IPS-18c (cell line): Measurements from ENCODE around the gene CHGA.

ENCODE experiments used
- H3K4me3 ChIP-seq: 2 replicates; pipeline ENCODE4 v1.7.0; 2013; ENCODE audit warnings: low read depth, mild to moderate bottlenecking, low read length, moderate library complexity; ENCODE audit not compliant: insufficient read depth
- H3K9me3 ChIP-seq: one replicate; pipeline ENCODE4 v1.6.1; 2013; ENCODE audit warnings: mild to moderate bottlenecking, low read length, moderate library complexity; ENCODE audit not compliant: control insufficient read depth, insufficient read depth

Gene CHGA

GRCh38 chr14:92962831-92963095, 39.8 kb downstream of the CHGA start:
- Histone ChIP-seq H3K9me3 (no peaks in the 10 kb centered on the region), H3K4me3 (no peak overlapping the region)

GRCh38 chr14:92963301-92964123, 40.6 kb downstream of the CHGA start:
- no peak overlapping the region for H3K4me3 ChIP-seq
- H3K9me3 ChIP-seq: no peaks in the 10 kb centered on the region

DNA sequence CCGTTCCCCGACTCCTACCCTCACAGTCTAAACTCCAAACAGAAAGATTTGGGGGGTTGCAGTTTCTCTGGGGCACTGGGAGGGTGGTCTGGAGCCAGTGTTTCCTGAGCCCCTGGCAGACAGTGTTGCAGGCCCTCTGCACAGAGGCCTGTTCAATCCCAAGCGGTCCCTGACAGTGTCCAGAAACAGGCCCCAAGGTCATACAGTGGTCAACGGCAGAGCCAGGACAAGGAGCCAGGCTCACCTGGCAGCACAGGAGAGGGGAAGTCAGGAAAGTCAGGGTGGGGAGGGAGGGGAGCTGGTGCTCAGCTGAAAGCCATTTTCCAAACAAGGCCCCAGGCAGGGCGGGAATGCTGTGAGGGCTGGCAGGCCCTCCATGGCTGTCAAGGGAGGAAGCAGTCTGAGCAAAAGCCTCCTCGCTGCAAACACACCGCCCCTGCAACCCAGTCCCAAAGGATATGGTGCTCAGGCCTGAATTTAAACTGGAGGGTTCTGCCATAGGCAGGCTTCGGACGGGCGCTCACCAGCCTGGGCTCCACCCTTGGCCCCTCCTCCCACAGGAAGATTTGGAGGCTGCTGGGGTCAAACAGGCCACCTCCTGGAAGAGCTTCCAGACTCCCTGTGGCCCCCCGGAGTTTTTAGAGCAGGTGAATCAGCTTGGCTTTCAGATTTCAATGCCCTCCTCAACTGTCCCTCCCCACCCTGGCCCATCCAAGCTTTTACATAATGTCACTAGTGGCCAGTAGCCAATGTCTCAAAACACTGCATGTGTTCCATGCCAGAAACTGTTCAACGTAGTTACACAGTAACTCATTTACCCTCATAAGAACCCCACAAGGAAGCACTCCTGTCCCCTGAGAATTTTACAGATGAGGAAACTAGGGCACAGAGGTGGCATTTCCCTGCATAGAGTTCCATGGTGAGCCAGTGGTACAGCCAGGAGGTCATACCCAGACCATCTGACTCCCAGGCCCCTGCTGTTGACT, 41.5 kb downstream of the CHGA start:
- Histone ChIP-seq H3K9me3 (no peaks in the 10 kb centered on the region), H3K4me3 (no peak overlapping the region)

GRCh38 chr14:92965281-92965680, 42.3 kb downstream of the CHGA start:
- Histone ChIP-seq H3K4me3 (no peak overlapping the region), H3K9me3 (no peaks in the 10 kb centered on the region)

DNA sequence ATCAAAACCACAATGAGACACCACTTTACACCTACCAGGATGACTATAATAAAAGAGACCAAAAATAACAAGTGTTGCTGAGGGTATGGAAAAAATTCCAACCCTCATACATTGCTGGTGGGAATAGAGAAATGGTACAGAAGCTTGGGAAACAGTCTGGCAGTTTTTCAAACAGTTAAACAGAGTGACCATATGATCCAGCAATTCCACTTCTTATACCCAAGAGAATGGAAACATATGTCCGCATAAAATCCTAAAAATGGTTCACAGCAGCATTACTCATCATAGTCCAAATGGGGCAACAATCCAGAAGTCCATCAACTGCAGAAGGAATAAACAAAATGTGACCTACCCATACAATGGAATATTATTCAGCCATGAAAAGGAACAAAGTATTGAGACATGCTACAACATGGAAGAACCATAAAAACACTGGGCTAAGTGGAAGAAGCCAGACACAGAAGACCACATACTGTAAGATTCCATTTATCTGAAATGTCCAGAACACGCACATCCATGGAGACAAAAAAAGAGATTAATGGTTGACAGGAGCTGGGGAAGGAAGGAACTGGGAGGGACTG, 44.5 kb downstream of the CHGA start:
- no peaks in the 10 kb centered on the region for H3K9me3 ChIP-seq
- H3K4me3 ChIP-seq: no peak overlapping the region

DNA sequence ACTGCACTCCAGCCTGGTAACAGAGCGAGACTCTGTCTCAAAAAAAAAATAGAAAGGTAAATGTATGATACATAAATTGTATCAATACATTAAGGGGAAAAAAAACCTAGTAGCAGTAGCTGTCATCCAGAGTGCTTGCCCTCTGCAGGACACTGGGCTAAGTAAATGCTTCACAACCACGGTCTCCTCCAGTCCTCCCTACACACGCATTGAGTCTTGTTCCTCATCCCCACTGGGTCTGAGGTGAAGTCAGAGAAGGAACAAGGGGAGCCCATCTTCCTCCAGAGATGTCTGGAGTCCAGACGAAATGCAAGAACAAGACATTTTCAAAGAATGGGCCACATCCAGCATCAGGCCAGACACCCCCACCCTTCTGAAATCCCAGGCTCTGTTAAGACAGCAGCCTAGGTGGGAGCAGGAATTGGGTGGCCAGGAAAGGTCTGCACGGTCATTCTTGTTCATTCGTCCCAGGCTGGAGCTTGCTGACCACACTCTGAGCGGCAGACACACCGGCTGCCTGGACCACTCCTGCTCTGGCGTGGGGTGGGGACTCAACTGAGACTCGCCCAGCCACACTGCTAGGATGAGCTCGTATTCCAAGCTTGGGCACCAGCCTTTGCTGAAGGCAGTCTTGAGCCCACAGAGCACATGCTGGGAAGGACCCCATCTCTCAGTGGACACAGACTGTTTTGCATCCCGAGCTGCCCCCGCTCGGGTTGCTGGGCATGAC, 45.5 kb downstream of the CHGA start:
- no peaks in the 10 kb centered on the region for H3K9me3 ChIP-seq
- H3K4me3 ChIP-seq: no peak overlapping the region

GRCh38 chr14:92969430-92969829, 46.5 kb downstream of the CHGA start:
- Histone ChIP-seq H3K4me3 (no peak overlapping the region), H3K9me3 (no peaks in the 10 kb centered on the region)

- H3K9me3 ChIP-seq: no peaks in the 10 kb centered on the region
- no peak overlapping the region for H3K4me3 ChIP-seq
Observed at GRCh38 chr14:92969871-92970270, 46.9 kb downstream of the CHGA start.

DNA sequence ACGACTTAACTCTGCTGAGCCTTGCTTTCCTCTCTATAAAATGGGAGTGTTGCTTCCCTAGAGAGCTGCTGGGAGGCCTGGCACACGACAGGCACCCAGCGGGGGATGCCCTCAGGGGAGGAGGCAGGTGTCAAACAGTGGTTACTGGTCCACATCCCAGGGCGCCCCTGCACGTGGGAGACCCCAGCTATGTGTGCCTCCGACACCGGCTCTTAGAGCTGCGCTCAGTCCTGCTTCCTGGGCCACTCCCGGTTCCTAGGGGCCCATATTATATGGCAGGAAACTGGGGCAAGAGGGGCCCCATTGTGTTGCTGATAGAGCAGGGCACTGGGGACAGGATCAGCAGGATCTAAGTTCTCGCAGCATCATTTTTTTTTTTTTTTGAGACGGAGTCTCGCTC, 47.3 kb downstream of the CHGA start:
- no peak overlapping the region for H3K4me3 ChIP-seq
- H3K9me3 ChIP-seq: peaks cover 2% of the 10 kb centered on the region

DNA sequence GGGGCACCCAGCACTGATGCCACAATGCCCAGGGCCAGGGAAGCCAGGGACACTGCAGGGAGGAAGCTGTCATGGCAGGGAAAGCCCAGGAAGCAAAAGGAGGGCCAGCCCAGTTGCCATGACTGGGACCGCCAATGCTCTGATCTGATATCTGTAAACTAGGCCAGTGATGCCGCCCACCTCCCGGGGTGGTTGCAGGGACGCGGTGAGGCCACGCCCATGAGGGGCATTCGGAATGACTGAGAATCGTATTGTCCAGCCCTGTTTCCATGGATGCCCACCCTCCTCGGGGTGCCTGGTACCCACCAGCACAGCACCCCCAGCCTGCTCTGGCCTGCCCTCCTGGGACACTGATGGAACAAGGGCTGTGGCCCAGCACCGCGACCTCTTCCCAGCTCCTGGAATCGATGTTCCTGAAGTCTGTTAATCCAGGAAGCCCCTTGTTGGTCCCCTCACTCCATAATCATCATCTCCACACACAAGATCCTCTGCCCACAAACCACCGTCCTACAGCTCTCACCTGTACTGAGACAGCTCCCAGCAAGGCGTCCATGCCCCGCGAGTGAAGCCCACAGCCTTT, 48.7 kb downstream of the CHGA start:
- H3K9me3 ChIP-seq: peaks cover 4% of the 10 kb centered on the region
- H3K4me3 ChIP-seq: no peak overlapping the region

DNA sequence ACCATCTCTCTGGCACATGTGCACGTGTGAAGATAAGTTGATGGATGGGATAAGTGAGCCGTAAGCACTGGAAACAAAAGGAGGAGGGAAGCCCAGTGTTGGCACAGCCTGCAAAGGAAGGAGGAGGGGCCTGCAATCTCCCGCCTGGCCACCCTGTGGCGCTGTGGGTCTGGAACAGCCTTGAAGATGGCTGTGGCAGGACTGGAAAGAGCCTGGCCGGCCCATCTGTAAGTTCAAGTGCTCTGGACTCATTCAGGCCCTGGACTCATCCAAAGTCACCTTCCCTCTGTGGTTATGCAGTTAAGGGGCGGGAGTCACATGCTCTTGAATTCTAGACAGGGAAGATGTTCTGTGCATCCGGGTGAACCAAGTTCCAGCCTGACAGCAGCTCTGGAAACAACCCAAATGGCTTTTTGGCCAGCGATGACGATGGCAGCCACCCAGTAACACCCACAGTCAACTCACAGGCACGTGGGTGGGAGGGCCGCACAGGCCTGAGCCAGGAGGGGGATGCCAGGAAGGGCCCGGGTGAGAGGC, 50.4 kb downstream of the CHGA start:
- peaks cover 4% of the 10 kb centered on the region for H3K9me3 ChIP-seq
- H3K4me3 ChIP-seq: no peak overlapping the region

- H3K9me3 ChIP-seq: peaks cover 6% of the 10 kb centered on the region
- H3K4me3 ChIP-seq: no peak overlapping the region
Observed at GRCh38 chr14:92973798-92974372, 50.9 kb downstream of the CHGA start.

DNA sequence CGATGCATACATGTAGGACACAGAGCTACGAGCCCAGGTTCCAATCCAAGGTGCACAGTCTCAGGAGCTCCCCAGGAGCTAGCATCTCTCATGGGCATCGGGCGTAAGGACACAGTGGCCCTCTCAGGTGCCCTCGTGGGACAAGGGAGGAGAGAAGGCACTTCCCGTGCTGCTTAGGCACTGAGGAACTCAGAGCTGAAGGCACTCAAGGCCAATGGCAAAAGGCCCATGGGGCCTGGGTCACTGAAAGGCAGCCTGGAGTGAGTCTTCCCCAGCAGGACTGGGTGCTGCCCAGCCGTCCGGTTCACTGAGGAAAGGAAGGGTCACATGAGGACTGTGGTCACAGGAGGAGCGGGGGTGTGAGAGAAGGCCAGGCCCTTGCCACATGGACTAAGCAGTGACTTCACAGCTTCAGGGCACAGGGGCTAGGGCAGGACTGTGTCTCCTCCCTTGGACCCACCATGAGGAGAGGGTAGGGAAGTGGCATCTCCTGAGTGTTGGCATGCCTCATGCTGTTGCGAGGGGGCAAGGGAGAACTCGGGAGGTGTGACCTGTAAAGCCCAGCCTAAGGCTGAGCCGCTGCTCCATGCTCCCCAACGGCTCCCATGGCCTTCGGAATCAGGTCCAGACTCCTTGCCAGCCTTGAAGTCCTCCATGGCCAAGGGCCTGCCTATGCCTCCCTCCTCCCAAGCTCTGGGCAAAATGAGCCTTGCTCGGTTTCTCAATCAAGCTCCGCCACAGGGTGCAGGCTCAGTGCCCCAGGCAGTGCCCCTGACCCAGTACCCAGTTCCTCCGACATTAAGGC, 51.8 kb downstream of the CHGA start:
- no peak overlapping the region for H3K4me3 ChIP-seq
- H3K9me3 ChIP-seq: peaks cover 9% of the 10 kb centered on the region

DNA sequence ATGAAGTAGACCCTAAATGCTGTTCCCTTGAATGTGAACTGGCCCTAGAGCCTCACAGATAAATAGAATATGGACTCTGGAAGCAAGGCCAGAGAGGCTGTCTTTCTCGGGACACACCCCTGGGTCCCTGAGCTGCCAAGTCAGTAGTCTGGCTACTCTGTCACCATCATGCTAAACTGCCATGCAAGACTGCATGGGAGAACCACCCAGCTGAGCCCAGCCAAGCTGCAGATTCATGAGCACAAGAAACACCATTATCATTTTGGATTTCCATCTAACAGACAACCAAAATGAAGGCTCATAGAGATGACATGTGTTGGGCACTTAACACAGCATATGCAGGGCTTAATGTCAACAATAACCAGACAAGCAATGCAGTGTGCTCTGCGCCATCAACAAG, 53.3 kb downstream of the CHGA start:
- Histone ChIP-seq H3K4me3 (no peak overlapping the region), H3K9me3 (peaks cover 17% of the 10 kb centered on the region)

- peaks cover 17% of the 10 kb centered on the region for H3K9me3 ChIP-seq
Observed at GRCh38 chr14:92978229-92979021, 55.5 kb downstream of the CHGA start.

More at GRCh38 chr14:92978229-92979021, 55.5 kb downstream of the CHGA start:
- H3K4me3 ChIP-seq: no peak overlapping the region
